Tibial nerve (tissue), 3 donors: Measurements from ENCODE around the gene MDK.

Source experiments
- CTCF ChIP-seq, 5 experiments: fragments of 200-600 bp in 3 of 5; fragments of 450-650 bp in 2 of 5; sonication (generic) in 3 of 5; IDR thresholded peaks; one replicate each; pipeline ENCODE4 v1.5.1; 2016 to 2019; ENCODE audit warnings: antibody characterized with exemption in 5 of 5, mild to moderate bottlenecking in 3 of 5, moderate library complexity in 2 of 5
- POLR2A ChIP-seq, 2 donors: fragments of 450-650 bp; IDR thresholded peaks; one replicate each; pipeline ENCODE4 v1.6.1; 2017; ENCODE audit warnings: antibody characterized with exemption in 2 of 2, mild to moderate bottlenecking in 2 of 2, moderate library complexity in 2 of 2

DNA sequence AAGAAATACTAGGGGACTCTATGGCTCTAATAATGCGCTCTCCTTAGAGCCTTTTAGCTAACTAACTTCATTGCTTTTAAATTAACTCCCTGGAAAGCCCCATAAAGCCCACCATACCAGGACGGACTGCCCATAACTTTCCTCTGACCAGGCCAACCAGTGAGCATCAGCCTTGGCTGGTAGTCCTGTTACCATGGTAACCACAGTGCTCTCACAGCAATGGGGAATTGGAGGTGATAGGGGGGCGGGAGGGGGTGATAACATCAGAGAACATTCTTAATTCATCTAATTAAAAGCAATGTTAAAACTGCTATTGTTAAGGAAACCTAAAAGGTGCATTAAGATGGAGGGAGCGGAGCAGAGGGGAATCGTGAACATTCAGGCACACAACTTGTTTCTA is 37.3 kb downstream of the MDK start:
- TF ChIP-seq CTCF (IDR thresholded peaks at IDR 0.05) (no peak), POLR2A (IDR thresholded peaks at IDR 0.05) (no peak)
